ENCODE measurements around the gene EDEM2.

Gene EDEM2

DNA sequence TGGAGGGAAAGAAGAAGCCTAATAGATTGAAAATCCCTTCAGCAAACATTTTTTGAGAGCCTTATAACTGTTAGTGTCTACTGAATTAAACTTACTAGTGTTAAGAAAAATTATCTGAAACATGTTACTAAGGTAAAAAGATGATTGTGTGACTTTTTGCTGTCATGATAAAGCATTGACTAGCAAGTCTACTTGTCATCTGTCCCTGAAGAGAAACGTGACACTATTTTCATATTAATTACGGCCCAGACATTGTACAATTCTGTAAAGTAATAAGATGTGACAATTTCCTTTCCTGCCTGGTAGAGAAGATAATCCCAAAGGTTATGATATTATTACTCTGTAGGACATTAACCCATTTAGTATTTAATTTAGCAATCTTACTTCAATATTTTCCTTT, 8.8 kb upstream of the EDEM2 start:
- no peak for TF ChIP-seq ZNF274 (IDR thresholded peaks at IDR 0.05; ENCODE audit: low read depth, low read length)
- no peak overlapping the region for H3K4me3 ChIP-seq (ENCODE audit: low read length)

- H3K4me3 ChIP-seq (ENCODE audit: low read length) = no peak overlapping the region
- TF ChIP-seq ZNF274 (IDR thresholded peaks at IDR 0.05; ENCODE audit: low read depth, low read length) = no peak
These were observed 4.6 kb upstream of the EDEM2 start for GRCh38 chr20:35151736-35152135.

DNA sequence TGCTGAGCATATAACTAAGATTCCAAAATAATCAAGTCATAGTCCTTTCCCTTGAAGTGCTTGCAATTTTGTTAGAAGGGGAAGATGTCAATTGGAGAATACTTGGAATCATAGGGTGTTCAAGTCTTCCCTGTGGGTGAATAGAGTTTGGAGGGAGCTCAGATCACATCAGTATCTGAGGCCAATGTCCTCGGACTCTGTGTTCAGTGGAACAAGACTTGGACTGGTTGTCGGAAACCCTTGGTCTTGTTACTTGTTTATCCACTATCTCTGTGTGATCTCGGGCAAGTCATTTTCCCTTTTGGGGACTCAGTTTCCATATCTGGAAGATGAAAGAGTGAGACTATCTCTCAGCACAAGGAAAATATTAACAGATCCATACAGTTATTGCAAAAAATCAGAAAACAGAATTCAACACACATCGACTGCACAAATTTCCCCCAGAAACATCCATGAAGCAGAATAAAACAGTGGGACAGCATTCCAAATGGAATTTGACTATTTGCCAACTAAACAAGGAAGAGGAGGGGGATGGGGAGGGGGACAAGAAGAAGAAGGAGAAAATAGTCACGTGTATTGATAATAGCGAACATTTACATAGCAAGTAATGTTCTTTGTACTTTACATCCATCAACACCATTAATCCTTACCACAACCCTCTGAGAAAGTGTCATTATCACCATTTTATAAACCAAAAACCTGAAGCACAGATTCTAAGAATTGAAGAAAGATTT, 3.9 kb upstream of the EDEM2 start:
- no peak for TF ChIP-seq ZNF274 (IDR thresholded peaks at IDR 0.05; ENCODE audit: low read depth, low read length)
- no peak overlapping the region for H3K4me3 ChIP-seq (ENCODE audit: low read length)

GRCh38 chr20:35147575-35148071, 487 bp upstream of the EDEM2 start:
- peak overlapping the region; percentile 95 for H3K4me3 ChIP-seq (ENCODE audit: low read length)

GRCh38 chr20:35146299-35146919, 727 bp downstream of the EDEM2 start:
- peak overlapping the region; percentile 95 for H3K4me3 ChIP-seq (ENCODE audit: low read length)
- no peak for TF ChIP-seq ZNF274 (IDR thresholded peaks at IDR 0.05; ENCODE audit: low read depth, low read length)

- TF ChIP-seq ZNF274 (IDR thresholded peaks at IDR 0.05; ENCODE audit: low read depth, low read length) = no peak
- H3K4me3 ChIP-seq (ENCODE audit: low read length) = no peak overlapping the region
These were observed 2.0 kb downstream of the EDEM2 start for GRCh38 chr20:35145141-35145564.

DNA sequence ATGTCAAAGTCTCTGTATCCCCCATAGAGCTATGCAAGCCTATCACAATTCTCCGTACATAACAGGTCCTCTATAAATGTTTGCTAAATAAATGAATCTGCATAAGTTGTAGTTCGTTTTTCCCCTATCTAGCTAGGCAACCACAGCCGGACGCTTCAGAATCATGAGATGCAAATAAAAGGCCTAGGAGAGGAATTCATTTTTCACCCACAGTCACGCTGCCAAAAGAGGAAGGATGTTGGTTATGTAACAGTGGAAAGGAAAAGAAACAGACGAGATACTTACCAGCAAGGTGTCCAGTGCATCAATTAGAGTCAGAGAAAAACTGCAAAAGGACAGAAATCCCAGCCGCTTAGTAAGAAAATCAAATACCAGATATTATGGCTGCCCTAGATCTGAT, 2.4 kb downstream of the EDEM2 start:
- H3K4me3 ChIP-seq (ENCODE audit: low read length) = no peak overlapping the region
- no peak for TF ChIP-seq ZNF274 (IDR thresholded peaks at IDR 0.05; ENCODE audit: low read depth, low read length)

DNA sequence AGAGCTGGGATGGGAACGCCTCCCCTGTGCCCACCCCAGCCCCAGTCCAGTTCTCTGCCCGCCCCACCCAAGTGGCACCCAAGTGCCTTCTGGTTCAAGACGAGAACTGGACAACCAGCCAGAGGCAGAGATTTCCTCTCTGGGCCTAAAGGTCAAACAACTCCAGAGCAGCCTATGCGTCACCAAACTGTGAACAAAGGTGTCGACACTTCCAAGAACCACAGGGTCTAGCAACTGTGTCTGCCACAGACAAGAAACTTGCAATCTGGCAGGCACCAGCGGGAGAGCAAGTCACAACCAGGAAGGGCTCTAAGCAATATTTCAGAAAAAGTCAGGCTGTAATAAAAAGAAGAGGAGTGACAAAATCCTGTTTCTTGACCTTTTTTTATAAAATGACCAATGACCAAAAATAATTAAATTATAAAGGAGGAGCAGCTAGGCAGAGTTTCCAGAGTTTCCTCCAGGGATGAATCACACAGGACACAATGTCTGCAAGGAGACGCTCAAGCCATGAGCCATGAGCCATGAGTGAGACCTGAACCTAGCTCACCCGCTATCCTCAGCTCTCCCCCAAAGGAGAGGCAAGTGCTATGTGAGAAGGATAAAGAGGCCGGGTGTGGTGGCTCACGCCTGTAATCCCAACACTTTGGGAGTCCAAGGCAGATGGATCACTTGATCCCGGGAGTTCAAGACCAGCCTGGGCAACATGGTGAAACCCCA, 11.1 kb downstream of the EDEM2 start:
- no peak for TF ChIP-seq ZNF274 (IDR thresholded peaks at IDR 0.05; ENCODE audit: low read depth, low read length)
- H3K4me3 ChIP-seq (ENCODE audit: low read length) = no peak overlapping the region

GRCh38 chr20:35134880-35135279, 12.3 kb downstream of the EDEM2 start:
- TF ChIP-seq ZNF274 (IDR thresholded peaks at IDR 0.05; ENCODE audit: low read depth, low read length) = no peak
- no peak overlapping the region for H3K4me3 ChIP-seq (ENCODE audit: low read length)

GRCh38 chr20:35134472-35134871, 12.7 kb downstream of the EDEM2 start:
- TF ChIP-seq ZNF274 (IDR thresholded peaks at IDR 0.05; ENCODE audit: low read depth, low read length) = no peak
- no peak overlapping the region for H3K4me3 ChIP-seq (ENCODE audit: low read length)

DNA sequence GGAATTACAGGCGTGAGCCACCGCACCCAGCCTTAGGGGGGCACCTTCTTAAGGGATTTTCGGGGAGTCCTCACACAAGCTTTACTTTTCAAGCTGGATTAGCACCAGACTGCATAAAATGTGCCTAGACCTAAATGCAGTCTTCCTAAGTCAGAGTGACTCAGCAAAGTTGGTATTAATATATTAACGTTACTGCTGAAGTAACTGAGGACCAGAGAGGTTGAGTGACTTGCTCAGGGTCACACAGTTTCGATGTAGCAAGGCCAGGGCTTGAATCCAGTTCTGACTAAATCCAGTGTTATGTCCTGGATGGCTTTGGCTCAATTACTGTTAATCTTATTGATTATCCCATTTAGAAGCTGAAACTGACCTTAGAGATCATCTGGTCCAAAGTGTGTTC, 13.4 kb downstream of the EDEM2 start:
- no peak for TF ChIP-seq ZNF274 (IDR thresholded peaks at IDR 0.05; ENCODE audit: low read depth, low read length)
- H3K4me3 ChIP-seq (ENCODE audit: low read length) = no peak overlapping the region

DNA sequence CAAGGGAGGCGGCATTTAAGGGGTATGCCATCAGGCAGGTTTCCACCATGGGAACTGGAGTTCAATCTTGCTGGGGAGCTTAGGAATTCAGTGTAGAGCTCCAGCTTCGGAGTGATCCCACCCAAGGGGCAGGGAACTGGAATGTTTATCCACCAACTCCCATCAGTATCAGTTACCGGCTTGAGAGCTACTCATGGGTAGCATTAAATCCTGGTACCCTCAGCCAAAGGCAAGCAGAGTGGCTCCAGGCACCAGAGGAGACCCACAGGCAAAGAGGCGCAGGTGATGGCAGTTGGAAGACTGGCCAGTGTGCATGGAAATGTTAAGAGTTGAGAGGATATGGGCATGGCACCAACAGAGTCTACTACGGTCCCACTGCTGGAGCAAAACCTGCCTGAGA, 14.1 kb downstream of the EDEM2 start:
- H3K4me3 ChIP-seq (ENCODE audit: low read length) = no peak overlapping the region
- TF ChIP-seq ZNF274 (IDR thresholded peaks at IDR 0.05; ENCODE audit: low read depth, low read length) = no peak

- no peak overlapping the region for H3K4me3 ChIP-seq (ENCODE audit: low read length)
- TF ChIP-seq ZNF274 (IDR thresholded peaks at IDR 0.05; ENCODE audit: low read depth, low read length) = no peak
These were observed 15.2 kb downstream of the EDEM2 start for GRCh38 chr20:35131934-35132333.

DNA sequence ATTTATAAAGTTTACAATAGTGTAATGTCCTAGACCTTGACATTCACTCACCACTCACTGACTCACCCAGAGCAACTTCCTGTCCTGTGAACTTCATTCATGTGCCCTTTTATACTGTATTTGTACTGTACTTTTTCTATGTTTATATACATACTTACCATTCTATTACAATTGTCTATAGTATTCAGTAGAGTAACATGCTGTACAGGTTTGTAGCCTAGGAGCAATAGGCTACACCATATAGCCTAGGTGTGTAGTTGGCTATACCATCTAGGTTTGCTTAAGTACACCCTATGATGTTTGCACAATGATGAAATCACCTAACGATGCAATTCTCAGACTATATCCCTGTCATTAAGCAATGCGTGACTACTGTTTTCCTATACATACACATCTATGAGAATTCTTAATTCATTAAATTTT, 17.5 kb downstream of the EDEM2 start:
- no peak for TF ChIP-seq ZNF274 (IDR thresholded peaks at IDR 0.05; ENCODE audit: low read depth, low read length)
- no peak overlapping the region for H3K4me3 ChIP-seq (ENCODE audit: low read length)

DNA sequence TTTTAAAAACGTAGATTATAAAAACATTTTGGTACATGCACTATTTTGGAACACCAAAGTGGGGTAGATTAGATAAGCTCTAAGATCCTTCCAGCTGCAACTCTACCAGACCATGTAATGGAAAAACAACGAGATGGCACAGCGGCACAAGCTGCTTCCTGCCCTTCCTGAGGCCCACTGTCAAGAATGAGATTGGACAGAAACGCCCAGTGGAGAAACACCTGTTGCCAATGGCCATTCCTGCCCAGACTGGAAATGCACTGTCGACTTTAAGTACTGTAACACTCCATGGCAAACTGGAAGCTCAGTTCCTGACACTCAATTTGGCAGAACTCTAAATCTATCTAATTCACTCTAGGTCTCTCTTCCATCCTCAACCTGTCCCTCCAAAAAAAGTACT, 21.4 kb downstream of the EDEM2 start:
- no peak for TF ChIP-seq ZNF274 (IDR thresholded peaks at IDR 0.05; ENCODE audit: low read depth, low read length)
- no peak overlapping the region for H3K4me3 ChIP-seq (ENCODE audit: low read length)

Measured in GM08714 (cell line).